C4-2B (cell line): ENCODE results near the gene BACH1.

Experiments used
- CTCF ChIP-seq: fragments of 450-650 bp; conservative IDR thresholded peaks from 2 replicates; pipeline ENCODE4 v1.5.1; 2017; ENCODE audit warnings: mild to moderate bottlenecking
- ZFX ChIP-seq: fragments of 450-650 bp; IDR thresholded peaks from 2 replicates; pipeline ENCODE4 v1.6.1; 2017

- TF ChIP-seq CTCF (no peak), ZFX (no peak)
Measured at GRCh38 chr21:29384683-29385359, 86.1 kb downstream of the BACH1 start.
